ENCODE results near the gene CYP4F11.

The CYP4F11 gene

DNA sequence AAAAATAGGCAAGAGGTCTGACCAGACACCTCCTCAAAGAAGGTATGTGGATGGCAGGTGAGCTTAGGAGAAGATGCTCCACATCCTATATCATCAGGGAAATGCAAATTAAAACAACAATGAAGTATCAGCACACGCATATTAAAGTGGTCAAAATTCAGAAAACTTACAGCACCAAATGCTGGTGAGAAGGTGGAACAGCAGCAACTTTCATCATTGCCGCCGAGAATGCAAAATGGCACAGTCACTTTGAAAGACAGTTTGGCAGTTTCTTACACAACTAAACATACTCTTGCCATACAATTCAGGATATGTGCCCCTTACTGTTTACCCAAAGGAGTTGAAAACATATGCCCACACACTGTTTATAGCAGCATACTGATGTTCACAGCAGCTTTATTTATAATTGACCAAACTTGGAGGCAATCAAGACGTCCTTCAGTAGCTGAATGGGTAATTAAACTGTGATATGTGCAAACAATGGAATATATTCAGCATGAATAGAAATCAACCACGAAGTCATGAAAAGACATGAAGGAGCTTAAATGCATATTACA, 37.0 kb upstream of the CYP4F11 start:
- TF ChIP-seq, protein P1, sequence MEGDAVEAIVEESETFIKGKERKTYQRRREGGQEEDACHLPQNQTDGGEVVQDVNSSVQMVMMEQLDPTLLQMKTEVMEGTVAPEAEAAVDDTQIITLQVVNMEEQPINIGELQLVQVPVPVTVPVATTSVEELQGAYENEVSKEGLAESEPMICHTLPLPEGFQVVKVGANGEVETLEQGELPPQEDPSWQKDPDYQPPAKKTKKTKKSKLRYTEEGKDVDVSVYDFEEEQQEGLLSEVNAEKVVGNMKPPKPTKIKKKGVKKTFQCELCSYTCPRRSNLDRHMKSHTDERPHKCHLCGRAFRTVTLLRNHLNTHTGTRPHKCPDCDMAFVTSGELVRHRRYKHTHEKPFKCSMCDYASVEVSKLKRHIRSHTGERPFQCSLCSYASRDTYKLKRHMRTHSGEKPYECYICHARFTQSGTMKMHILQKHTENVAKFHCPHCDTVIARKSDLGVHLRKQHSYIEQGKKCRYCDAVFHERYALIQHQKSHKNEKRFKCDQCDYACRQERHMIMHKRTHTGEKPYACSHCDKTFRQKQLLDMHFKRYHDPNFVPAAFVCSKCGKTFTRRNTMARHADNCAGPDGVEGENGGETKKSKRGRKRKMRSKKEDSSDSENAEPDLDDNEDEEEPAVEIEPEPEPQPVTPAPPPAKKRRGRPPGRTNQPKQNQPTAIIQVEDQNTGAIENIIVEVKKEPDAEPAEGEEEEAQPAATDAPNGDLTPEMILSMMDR (IDR thresholded peaks at IDR 0.05; ENCODE audit: borderline replicate concordance, insufficient read depth, low read depth, low read length): no peak
- H3K4me3 ChIP-seq (ENCODE audit: low read depth, low read length): no peak overlapping the region

DNA sequence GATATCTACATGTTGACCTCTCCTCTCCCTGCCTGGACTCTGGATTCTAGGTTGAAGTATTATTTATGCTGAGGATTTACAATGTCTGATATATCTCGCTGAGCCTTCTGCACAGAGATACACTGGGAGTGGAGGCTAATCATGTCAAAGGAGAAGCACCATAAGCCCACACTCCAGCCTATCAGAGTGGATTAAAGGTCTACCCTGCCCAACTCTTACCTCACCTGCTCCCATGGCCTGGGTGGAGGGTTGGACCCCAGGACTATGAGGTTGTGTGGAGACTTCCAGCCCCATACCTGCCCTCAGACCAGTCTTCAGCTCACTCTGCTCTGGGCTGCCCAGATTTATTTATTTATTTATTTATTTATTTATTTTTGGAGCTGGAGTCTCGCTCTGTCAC, 29.9 kb upstream of the CYP4F11 start:
- TF ChIP-seq, protein P1 (IDR thresholded peaks at IDR 0.05; ENCODE audit: borderline replicate concordance, insufficient read depth, low read depth, low read length): no peak
- H3K4me3 ChIP-seq (ENCODE audit: low read depth, low read length): no peak overlapping the region

DNA sequence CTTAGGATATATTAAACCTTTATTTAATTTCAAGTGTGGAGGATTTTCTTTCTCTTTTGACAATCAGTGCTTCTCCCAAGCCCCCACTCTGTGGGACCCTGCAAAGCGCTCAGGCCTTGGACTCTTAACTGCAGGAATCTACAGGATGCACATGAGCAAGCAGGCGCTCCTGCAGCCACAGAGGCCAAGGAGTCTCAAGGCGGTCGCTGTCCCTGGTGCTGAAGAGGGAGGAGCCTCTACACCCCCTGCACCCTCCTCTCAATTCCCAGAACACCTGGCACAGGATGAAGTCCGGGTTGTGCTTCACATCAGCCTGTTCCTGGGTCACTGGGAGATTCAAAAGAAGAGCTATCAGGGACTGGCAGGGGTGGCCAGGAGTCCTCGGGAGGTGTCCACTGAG, 28.0 kb upstream of the CYP4F11 start:
- TF ChIP-seq, protein P1 (IDR thresholded peaks at IDR 0.05; ENCODE audit: borderline replicate concordance, insufficient read depth, low read depth, low read length): no peak
- H3K4me3 ChIP-seq (ENCODE audit: low read depth, low read length): no peak overlapping the region

DNA sequence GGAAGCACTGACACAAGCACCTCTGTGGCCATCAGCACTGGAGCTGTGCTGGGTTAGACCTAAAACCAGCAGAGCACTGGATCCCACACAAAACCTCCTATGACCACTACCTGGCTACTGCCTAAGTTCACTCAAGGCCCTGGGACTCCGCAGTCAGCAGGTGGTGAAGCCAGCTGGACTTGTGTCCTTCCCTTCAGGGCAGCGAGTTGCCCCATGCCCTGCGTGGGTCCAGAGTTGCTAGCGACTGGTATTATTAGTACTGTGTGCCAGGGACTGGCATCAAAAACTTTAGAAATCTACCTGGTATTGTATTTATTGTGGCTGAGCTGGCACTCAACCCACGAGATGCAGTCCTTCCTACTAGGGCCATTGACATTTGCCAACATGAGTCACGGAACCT, 20.5 kb upstream of the CYP4F11 start:
- no peak overlapping the region for H3K4me3 ChIP-seq (ENCODE audit: low read depth, low read length)
- TF ChIP-seq, protein P1 (IDR thresholded peaks at IDR 0.05; ENCODE audit: borderline replicate concordance, insufficient read depth, low read depth, low read length): no peak

DNA sequence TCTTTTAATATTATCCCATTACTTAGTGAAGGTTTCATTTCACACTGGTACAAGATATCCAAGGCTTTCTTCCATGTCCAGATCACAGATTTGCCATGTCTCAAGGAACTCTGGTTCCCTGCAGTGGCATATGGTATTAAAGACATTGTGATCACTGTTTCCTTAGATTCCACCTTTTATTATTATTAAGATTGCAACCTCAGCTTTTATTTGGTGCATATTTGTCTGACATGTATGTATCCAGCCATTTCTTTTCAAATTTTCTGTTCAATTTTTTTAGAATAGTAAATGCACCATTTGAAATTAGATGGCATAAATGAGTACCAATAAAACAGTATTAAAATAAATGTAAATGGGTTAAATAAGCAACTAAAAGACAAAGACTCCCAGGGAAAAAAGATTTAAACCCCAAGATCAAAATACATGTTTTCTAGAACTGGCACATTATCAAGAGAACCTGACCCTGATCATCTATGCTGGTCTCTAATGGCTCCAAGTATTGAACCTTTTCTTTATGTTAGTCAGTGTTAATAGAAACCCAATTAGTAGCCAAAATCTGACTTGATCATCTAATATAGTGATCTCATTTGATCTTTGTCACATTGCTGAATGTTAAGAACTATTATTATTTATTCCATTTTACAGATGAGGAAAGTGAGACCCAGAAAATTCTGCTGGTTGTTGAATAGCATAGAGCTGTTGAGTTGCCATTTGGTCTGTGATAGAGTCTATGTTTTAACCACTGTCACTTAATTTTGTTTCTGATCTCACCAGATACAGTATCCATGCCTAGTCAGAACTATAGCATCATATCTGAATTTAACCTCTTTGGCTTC, 14.1 kb upstream of the CYP4F11 start, which contains the start of gene OR10H4:
OR10H4 (plus strand) TSS at position 786 of the 836 bp plus-strand sequence; CDS start at position 786, 0 bp downstream.
- TF ChIP-seq, protein P1 (IDR thresholded peaks at IDR 0.05; ENCODE audit: borderline replicate concordance, insufficient read depth, low read depth, low read length): no peak
- H3K4me3 ChIP-seq (ENCODE audit: low read depth, low read length): no peak within 1 kb of the TSS

DNA sequence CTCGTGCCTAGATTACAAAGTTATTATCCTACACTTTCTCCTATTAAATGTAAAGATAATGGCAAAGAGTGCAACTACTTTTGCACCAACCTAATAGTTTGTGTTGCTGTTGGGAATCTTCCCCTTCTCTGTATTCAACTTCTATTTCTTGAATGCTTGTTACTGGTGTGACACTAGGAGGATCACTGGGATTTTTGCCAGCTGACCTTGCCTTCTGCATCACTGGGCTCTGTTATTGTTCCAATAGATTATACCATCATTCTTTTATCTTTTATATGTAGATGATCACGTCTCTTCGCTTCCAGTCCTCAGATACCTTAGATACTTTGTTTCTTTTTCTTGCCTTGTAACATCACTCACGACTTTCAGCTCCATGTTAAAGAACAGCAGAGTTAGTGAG, 11.0 kb upstream of the CYP4F11 start:
- TF ChIP-seq, protein P1 (IDR thresholded peaks at IDR 0.05; ENCODE audit: borderline replicate concordance, insufficient read depth, low read depth, low read length): no peak
- H3K4me3 ChIP-seq (ENCODE audit: low read depth, low read length): no peak overlapping the region

DNA sequence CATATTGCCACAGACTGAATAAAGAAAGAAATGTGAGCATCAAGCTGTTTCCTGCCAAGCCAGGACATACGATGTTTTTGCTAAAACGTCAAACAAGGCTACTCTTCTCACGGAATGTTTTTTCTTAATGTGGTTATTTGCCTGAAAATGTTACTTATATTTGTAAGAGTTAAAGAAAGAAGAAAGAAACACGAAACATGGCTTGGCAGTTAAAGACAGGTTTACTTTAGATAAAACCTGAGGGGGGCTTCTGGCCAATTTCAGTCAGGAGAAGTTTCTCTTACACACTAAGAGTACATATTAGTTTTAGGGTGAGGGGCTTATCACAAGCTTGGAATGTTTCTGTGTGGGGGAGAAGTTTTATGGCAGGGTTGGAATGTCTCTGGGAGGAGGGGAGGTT, 10.1 kb upstream of the CYP4F11 start:
- no peak overlapping the region for H3K4me3 ChIP-seq (ENCODE audit: low read depth, low read length)
- TF ChIP-seq, protein P1 (IDR thresholded peaks at IDR 0.05; ENCODE audit: borderline replicate concordance, insufficient read depth, low read depth, low read length): no peak

All from GM12875 (cell line).